Measurements from ENCODE around the gene TMEM190.

DNA sequence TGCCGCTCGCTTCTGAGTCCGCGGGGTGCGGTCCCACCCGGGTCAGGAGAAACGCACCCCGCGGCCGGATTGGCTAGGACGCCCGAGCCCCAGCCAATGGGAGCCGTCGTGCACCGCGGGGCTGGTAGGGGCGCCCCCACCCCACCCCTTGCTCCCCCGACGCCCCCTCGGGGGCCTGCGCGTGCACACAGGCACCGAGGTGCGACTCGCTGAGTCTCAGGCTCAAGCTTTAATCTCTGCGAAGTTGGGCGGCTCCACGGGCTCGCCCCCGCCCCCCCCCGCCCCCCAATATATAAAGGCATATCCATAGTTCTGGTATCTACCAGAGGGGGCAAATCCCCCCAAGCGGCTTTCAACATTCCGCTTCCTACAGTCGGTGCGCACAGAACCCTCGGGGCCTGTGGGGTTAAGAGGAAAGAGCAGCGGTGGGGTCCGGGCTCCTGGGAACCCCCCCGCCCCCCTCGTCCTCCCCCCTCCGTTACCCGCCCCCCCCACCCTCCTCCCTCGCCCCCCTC lies 21.9 kb upstream of the TMEM190 start, which contains the start of gene COX6B2:
- TF ChIP-seq, protein P1, sequence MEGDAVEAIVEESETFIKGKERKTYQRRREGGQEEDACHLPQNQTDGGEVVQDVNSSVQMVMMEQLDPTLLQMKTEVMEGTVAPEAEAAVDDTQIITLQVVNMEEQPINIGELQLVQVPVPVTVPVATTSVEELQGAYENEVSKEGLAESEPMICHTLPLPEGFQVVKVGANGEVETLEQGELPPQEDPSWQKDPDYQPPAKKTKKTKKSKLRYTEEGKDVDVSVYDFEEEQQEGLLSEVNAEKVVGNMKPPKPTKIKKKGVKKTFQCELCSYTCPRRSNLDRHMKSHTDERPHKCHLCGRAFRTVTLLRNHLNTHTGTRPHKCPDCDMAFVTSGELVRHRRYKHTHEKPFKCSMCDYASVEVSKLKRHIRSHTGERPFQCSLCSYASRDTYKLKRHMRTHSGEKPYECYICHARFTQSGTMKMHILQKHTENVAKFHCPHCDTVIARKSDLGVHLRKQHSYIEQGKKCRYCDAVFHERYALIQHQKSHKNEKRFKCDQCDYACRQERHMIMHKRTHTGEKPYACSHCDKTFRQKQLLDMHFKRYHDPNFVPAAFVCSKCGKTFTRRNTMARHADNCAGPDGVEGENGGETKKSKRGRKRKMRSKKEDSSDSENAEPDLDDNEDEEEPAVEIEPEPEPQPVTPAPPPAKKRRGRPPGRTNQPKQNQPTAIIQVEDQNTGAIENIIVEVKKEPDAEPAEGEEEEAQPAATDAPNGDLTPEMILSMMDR (IDR thresholded peaks at IDR 0.05) = no peak
- no peak for TF ChIP-seq POLR2A (IDR thresholded peaks at IDR 0.05)
